Lower leg skin (tissue), 3 donors: ENCODE results near the gene NTMT1.

Experiments
- CTCF ChIP-seq, 3 donors: fragments of 450-650 bp; IDR thresholded peaks; one replicate each; pipeline ENCODE4 v1.5.1; 2016; ENCODE audit warnings: antibody characterized with exemption in 3 of 3, mild to moderate bottlenecking in 3 of 3, moderate library complexity in 2 of 3
- POLR2A ChIP-seq, 2 donors: fragments of 450-650 bp; IDR thresholded peaks; one replicate each; pipeline ENCODE4 v1.6.1; 2016 to 2017; ENCODE audit warnings: antibody characterized with exemption in 2 of 2, mild to moderate bottlenecking in 1 of 2, moderate library complexity in 1 of 2

GRCh38 chr9:129647635-129648034, 21.7 kb downstream of the NTMT1 start:
- no peak for TF ChIP-seq POLR2A (IDR thresholded peaks at IDR 0.05)
- no peak for TF ChIP-seq CTCF (IDR thresholded peaks at IDR 0.05)
